Endothelial cell of umbilical vein (primary cell): ENCODE results near the gene AMHR2. TPM values are rescaled to one million over a fixed set of nuclear protein-coding genes. Genes with fewer than 3 reads are reported as not detected.

Experiments
- BruUV-seq: library from RNA; stranded (reverse); fragments of 400-500 nt; replicated peaks from 2 replicates; lab custom pipeline; 2021; lab: Mats Ljungman, UMichigan
- CTCF ChIA-PET: fragments of 300-600, 350-600 bp; sonication (Branson Sonifier 250); formaldehyde crosslinking; loops from one replicate; lab custom pipeline; 2021; ENCODE audit warnings: antibody characterized with exemption, inconsistent platforms; lab: Charles Lee
- POLR2A ChIA-PET: fragments of 300-600, 350-600 bp; sonication (Branson Sonifier 250); formaldehyde crosslinking; loops from one replicate; lab custom pipeline; 2021; ENCODE audit warnings: antibody characterized with exemption, inconsistent platforms; lab: Charles Lee
- DNase-seq: peaks from one replicate; pipeline ENCODE4 v3.0.0-alpha.2; 2011; ENCODE audit warnings: low read depth, low spot score
- FAIRE-seq: peaks from 2 replicates; lab custom pipeline; 2011; peaks lifted over from hg19 to GRCh38; lab: Jason Lieb, UNC
- H2AFZ ChIP-seq: 2 replicates; pipeline ENCODE4 v1.6.0; 2012; ENCODE audit warnings: low read depth, low read length, control low read depth, inconsistent platforms
- H3K27ac ChIP-seq: 2 replicates; pipeline ENCODE4 v1.5.1; 2011; ENCODE audit warnings: low read depth, mild to moderate bottlenecking, control low read depth, low read length, moderate library complexity; ENCODE audit not compliant: insufficient read depth
- H3K27me3 ChIP-seq, 2 experiments: 2 replicates each; pipeline versions ENCODE4 v1.6.0 to v1.6.1; 2011; ENCODE audit warnings: low read length in 2 of 2, mixed read lengths in 1 of 2; ENCODE audit not compliant: control insufficient read depth in 2 of 2, insufficient read depth in 2 of 2
- H3K36me3 ChIP-seq, 2 experiments: 2 replicates in 1 of 2; 3 replicates in 1 of 2; pipeline ENCODE4 v1.5.1; 2011; ENCODE audit warnings: low read length in 2 of 2, mild to moderate bottlenecking in 1 of 2, moderate library complexity in 1 of 2; ENCODE audit not compliant: control insufficient read depth in 2 of 2, insufficient read depth in 2 of 2; ENCODE audit errors: extremely low read depth in 1 of 2
- H3K4me1 ChIP-seq: 3 replicates; pipeline ENCODE4 v1.5.1; 2011; ENCODE audit warnings: mild to moderate bottlenecking, low read length; ENCODE audit not compliant: control insufficient read depth, insufficient read depth; ENCODE audit errors: extremely low read depth
- H3K4me2 ChIP-seq: 2 replicates; pipeline ENCODE4 v1.6.1; 2011; ENCODE audit warnings: low read length, control low read depth, mixed read lengths; ENCODE audit not compliant: insufficient read depth
- H3K4me3 ChIP-seq, 3 experiments: fragments of 200-600 bp in 1 of 3; sonication (generic), shearing (Covaris generic) in 1 of 3; replicated peaks in 1 of 3; 2 replicates each; pipeline ENCODE4 v1.5.1; 2011 to 2016; ENCODE audit warnings: control low read depth in 3 of 3, low read length in 3 of 3, mild to moderate bottlenecking in 2 of 3, inconsistent platforms in 1 of 3, low read depth in 1 of 3, moderate library complexity in 1 of 3; ENCODE audit not compliant: insufficient read depth in 1 of 3
- H3K79me2 ChIP-seq: 2 replicates; pipeline ENCODE4 v1.6.0; 2012; ENCODE audit warnings: low read length, inconsistent platforms; ENCODE audit not compliant: control insufficient read depth, insufficient read depth
- H3K9ac ChIP-seq: replicated peaks from 2 replicates; pipeline ENCODE3; 2011; ENCODE audit warnings: low read length, control low read depth; ENCODE audit not compliant: insufficient read depth; ENCODE audit errors: extremely low read depth
- H3K9me1 ChIP-seq: replicated peaks from 3 replicates; pipeline ENCODE4 v1.6.0; 2011; ENCODE audit warnings: mild to moderate bottlenecking, low read length; ENCODE audit not compliant: control insufficient read depth, insufficient read depth; ENCODE audit errors: extremely low read depth
- H3K9me3 ChIP-seq: replicated peaks from 2 replicates; pipeline ENCODE4 v1.5.1; 2012; ENCODE audit warnings: low read length, inconsistent platforms; ENCODE audit not compliant: control insufficient read depth, insufficient read depth
- H4K20me1 ChIP-seq: replicated peaks from 2 replicates; pipeline ENCODE3; 2011; ENCODE audit warnings: mild to moderate bottlenecking, low read length; ENCODE audit not compliant: control insufficient read depth, insufficient read depth; ENCODE audit errors: extremely low read depth
- CTCF ChIP-seq, 2 donors: IDR thresholded peaks; 1 replicate in 1 of 2; 2 replicates in 1 of 2; pipeline ENCODE4 v1.5.1; 2011; ENCODE audit warnings: low read length in 2 of 2, mild to moderate bottlenecking in 2 of 2, moderate library complexity in 2 of 2, control low read depth in 1 of 2, inconsistent platforms in 1 of 2, low read depth in 1 of 2; ENCODE audit not compliant: insufficient read depth in 1 of 2; ENCODE audit errors: extremely low read depth in 1 of 2
- EZH2 ChIP-seq: IDR thresholded peaks from 2 replicates; pipeline ENCODE4 v1.6.1; 2012; ENCODE audit warnings: borderline replicate concordance, low read depth, mild to moderate bottlenecking, moderate library complexity, low read length, inconsistent platforms; ENCODE audit not compliant: severe bottlenecking
- FOS ChIP-seq: IDR thresholded peaks from 2 replicates; pipeline ENCODE4 v1.6.1; 2011; ENCODE audit warnings: mild to moderate bottlenecking, low read length, moderate library complexity, borderline replicate concordance; ENCODE audit not compliant: insufficient read depth
- GATA2 ChIP-seq: IDR thresholded peaks from 2 replicates; pipeline ENCODE4 v1.7.0; 2011; ENCODE audit warnings: low read depth, mild to moderate bottlenecking, moderate library complexity, mixed read lengths, low read length; ENCODE audit not compliant: insufficient read length, insufficient read depth
- JUN ChIP-seq: IDR thresholded peaks from 2 replicates; pipeline ENCODE4 v1.6.1; 2011; ENCODE audit warnings: borderline replicate concordance, low read depth; ENCODE audit not compliant: insufficient read length, insufficient read depth
- MAX ChIP-seq: IDR thresholded peaks from 2 replicates; pipeline ENCODE4 v1.6.1; 2011; ENCODE audit not compliant: insufficient read depth, insufficient read length
- MYC ChIP-seq: IDR thresholded peaks from one replicate; pipeline ENCODE4 v1.6.1; 2011; ENCODE audit warnings: mild to moderate bottlenecking, low read depth, low read length
- POLR2A ChIP-seq: IDR thresholded peaks from 2 replicates; pipeline ENCODE4 v1.6.1; 2012; ENCODE audit warnings: low read depth, mild to moderate bottlenecking, control low read depth, low read length
- POLR2AphosphoS5 ChIP-seq: IDR thresholded peaks from 2 replicates; pipeline ENCODE4 v1.6.1; 2012; ENCODE audit warnings: low read depth, mild to moderate bottlenecking, control low read depth, low read length, moderate library complexity; ENCODE audit not compliant: insufficient read depth
- dilution Hi-C: fragments of 300-500 bp; cut with MboI; formaldehyde crosslinking; loops from one replicate; pipeline ENCODE4 v1.15.0; 2019; ENCODE audit warnings: low sequenced_read_pairs; ENCODE audit not compliant: extremely low pct_ligation_motif_present
- intact Hi-C: fragments of 100-400 bp; cut with micrococcal nuclease; formaldehyde crosslinking; loops from one replicate; pipeline ENCODE4 v1.10.0; 2022
- polyA plus RNA-seq, 4 experiments: library from polyadenylated mRNA; depleted of rRNA in 3 of 4; stranded (reverse) in 3 of 4; unstranded in 1 of 4; fragments of >200 nt; gene quantifications; 2 replicates each; pipeline versions ENCODE4 v1.2.1 to v1.2.3, GENCODE V29; 2011 to 2012; ENCODE audit warnings: missing spikeins in 1 of 4
- total RNA-seq: library from RNA; stranded (reverse); gene quantifications from 2 replicates; pipeline ENCODE4 v1.2.3, GENCODE V29; 2021

The AMHR2 gene
- total and polyA plus RNA-seq, 2 donors (not counting 3 experiments of a cell fraction or from before 2014, with no cell fraction given): not detected

- CTCF ChIA-PET: interaction anchor here (1.0 to 1.3 kb wide), 3 partner anchors 12 to 130 kb away, joined by 4 to 5 read pairs (median 4); partner anchors contain the start of gene AAAS
- POLR2A ChIA-PET: interaction anchor here (0.7 kb wide), 1 partner anchor 71 kb away, joined by 3 read pairs; no protein-coding TSS in a partner anchor
- peak within 1 kb of the TSS; percentile 100 for H3K4me2 ChIP-seq
- FAIRE-seq (peak; percentile 94), DNase-seq (peak; percentile 99)
- H3K4me1 ChIP-seq: peaks cover 12% of the 10 kb centered on the region
- peaks cover 17 to 23% of the 10 kb centered on the region in 2 experiments for H3K36me3 ChIP-seq
- peak within 1 kb of the TSS; percentile 87 for H3K27ac ChIP-seq
- dilution Hi-C loops: no loop called here
- BruUV-seq: TSS peak; percentile 91
- H2AFZ ChIP-seq: peak within 1 kb of the TSS; percentile 15
- intact Hi-C loops: loop anchor here (1.0 to 5.0 kb wide), 5 partner anchors 10 to 226 kb away; partner anchors contain the start of genes ATP5MC2, PRR13 and TARBP2
- H4K20me1 ChIP-seq: peaks cover 16% of the 10 kb centered on the region
- peak within 1 kb of the TSS; percentile 94 for H3K9ac ChIP-seq
- no peaks in the 10 kb centered on the region for H3K9me3 ChIP-seq
- no peaks in the 10 kb centered on the region for H3K27me3 ChIP-seq
- H3K9me1 ChIP-seq: no peaks in the 10 kb centered on the region
- peak within 1 kb of the TSS; percentile 81 to 100 (median 89) for H3K4me3 ChIP-seq
- no peak for TF ChIP-seq POLR2A
- no peak for TF ChIP-seq MYC
- TF ChIP-seq MAX: peak; percentile 44
- TF ChIP-seq EZH2: no peak
- TF ChIP-seq JUN: no peak
- TF ChIP-seq POLR2AphosphoS5: peak; percentile 85
- no peak for TF ChIP-seq FOS
- TF ChIP-seq GATA2: no peak
- TF ChIP-seq CTCF (IDR thresholded peaks at IDR 0.05; ENCODE audit: extremely low read depth in 1 of 2, insufficient read depth in 1 of 2, low read depth in 1 of 2, low read length in 2 of 2): peak; percentile 89 to 93
- H3K79me2 ChIP-seq: peaks cover 45% of the 10 kb centered on the region
Measured at GRCh38 chr12:53451661-53452158, 28.1 kb downstream of the AMHR2 start, which contains the start of gene PCBP2. Gene PCBP2, plus strand, starts transcription at chr12:53452102. Its CDS starts 2,699 bp downstream, at chr12:53454801.
